Uterus (tissue), 2 donors: ENCODE results near the gene NAA20.

Source experiments
- POLR2A ChIP-seq, 2 donors: fragments of 450-650 bp; IDR thresholded peaks; one replicate each; pipeline ENCODE4 v1.6.1; 2016; ENCODE audit warnings: antibody characterized with exemption in 2 of 2, mild to moderate bottlenecking in 1 of 2, moderate library complexity in 1 of 2
- TF ChIP-seq, protein P1 (sequence below), 4 experiments: fragments of 200-600 bp in 2 of 4; fragments of 450-650 bp in 2 of 4; sonication (generic) in 2 of 4; IDR thresholded peaks; one replicate each; pipeline ENCODE4 v1.5.1; 2016 to 2019; ENCODE audit warnings: antibody characterized with exemption in 4 of 4, mild to moderate bottlenecking in 2 of 4, moderate library complexity in 1 of 4

DNA sequence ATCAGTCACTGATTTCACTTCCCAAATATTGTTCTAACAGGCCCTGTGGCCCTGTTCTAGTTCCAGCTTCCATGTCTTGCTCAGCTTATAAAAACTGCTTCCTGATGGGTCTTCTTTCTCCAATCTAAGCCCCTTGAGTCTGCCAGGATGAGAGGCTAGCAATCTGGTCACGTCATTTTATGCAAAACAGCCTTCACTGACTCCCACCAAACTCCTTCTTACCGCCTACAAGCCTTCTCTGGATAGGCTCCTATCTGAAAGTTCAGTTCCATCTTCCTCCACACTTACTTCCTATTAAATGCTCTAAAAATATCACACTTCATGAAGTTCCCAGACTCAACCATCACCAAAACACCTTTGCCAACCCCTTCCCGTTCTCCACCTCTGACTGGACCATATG lies 19.6 kb downstream of the NAA20 start:
- no peak for TF ChIP-seq POLR2A (IDR thresholded peaks at IDR 0.05)
- TF ChIP-seq, protein P1, sequence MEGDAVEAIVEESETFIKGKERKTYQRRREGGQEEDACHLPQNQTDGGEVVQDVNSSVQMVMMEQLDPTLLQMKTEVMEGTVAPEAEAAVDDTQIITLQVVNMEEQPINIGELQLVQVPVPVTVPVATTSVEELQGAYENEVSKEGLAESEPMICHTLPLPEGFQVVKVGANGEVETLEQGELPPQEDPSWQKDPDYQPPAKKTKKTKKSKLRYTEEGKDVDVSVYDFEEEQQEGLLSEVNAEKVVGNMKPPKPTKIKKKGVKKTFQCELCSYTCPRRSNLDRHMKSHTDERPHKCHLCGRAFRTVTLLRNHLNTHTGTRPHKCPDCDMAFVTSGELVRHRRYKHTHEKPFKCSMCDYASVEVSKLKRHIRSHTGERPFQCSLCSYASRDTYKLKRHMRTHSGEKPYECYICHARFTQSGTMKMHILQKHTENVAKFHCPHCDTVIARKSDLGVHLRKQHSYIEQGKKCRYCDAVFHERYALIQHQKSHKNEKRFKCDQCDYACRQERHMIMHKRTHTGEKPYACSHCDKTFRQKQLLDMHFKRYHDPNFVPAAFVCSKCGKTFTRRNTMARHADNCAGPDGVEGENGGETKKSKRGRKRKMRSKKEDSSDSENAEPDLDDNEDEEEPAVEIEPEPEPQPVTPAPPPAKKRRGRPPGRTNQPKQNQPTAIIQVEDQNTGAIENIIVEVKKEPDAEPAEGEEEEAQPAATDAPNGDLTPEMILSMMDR (IDR thresholded peaks at IDR 0.05): no peak
